Renal cortex interstitium (tissue), 11 donors: ENCODE data around the gene CRADD. TPM values are rescaled to one million over a fixed set of nuclear protein-coding genes. Genes with fewer than 3 reads are reported as not detected.

Experiments used
- DNase-seq, 11 donors: peaks; one replicate each; pipeline ENCODE4 v3.0.0-alpha.2; 2013; ENCODE audit warnings: low read depth in 9 of 11, low spot score in 4 of 11; ENCODE audit errors: extremely low read depth in 1 of 11
- polyA plus RNA-seq, 3 donors: library from polyadenylated mRNA; unstranded; fragments of 120-200 nt; gene quantifications; one replicate each; pipeline ENCODE4 v1.2.1, GENCODE V29; 2013; ENCODE audit not compliant: insufficient read length in 3 of 3

The CRADD gene
- polyA plus RNA-seq, 3 donors, result 9.9 to 11.5 (median 11.0) TPM

DNA sequence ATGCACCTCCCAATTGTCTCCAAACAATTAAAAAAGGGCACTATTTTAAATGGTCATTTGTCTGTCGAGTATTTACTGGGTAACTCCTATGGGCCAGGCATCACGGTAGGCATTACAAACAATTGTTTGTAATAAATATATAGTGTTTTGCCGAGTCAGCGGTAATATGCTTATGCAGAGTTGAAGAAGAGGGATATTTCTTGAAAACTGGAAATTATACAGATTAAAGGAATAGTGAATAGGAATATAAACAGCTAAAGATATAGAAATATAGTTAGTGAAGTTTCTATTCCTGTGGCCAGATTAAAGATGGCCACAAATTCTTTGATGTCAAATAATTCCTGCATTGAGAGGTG, 13.5 kb upstream of the CRADD start:
- DNase-seq, result no peak

GRCh38 chr12:93664573-93665138, 12.5 kb upstream of the CRADD start:
- no peak for DNase-seq

GRCh38 chr12:93667672-93668071, 9.5 kb upstream of the CRADD start:
- no peak for DNase-seq

- DNase-seq, result no peak
Observed at GRCh38 chr12:93668919-93669418, 8.2 kb upstream of the CRADD start.

GRCh38 chr12:93669452-93669851, 7.7 kb upstream of the CRADD start:
- no peak for DNase-seq

GRCh38 chr12:93670104-93670503, 7.1 kb upstream of the CRADD start:
- DNase-seq, result no peak

DNA sequence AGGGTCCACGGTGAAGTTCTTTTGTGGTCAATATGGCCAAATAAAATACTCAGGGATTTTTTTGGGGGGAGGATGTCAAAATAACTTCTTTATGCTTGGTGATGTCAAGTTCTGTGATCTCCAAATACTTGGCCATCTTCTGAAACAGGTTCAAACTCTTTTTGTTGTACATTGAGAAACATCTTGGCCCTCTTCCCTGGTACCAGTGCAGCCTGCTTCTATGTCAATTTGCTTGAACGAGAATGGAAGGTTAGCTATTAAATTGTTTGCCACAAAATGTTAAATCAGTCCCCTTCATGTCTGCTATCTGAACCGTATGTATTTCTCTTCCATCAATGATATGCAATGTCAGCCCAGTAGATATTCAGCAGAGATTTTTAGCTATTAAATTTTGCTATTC, 6.1 kb upstream of the CRADD start:
- DNase-seq, result no peak

GRCh38 chr12:93673084-93673483, 4.1 kb upstream of the CRADD start:
- no peak for DNase-seq

DNA sequence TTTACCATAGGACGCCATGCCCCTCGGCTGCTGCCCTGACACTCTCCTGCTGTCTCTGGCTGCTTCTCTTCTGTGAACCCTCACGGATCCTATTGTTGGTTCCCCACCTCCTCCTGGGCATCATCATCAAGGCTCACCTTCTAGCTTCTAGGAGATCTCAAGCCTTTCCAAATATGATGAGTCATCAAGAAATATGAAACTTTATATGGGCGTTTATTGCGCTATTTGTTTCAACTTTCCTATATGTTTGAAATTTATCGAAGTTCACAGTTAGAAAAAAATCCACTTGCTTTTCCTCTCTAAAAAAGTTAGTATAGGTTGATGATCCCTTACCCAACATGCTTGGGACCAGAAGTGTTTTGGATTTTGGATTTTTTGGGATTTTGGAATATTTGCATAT, 2.8 kb upstream of the CRADD start:
- DNase-seq, result no peak

GRCh38 chr12:93676408-93677194, 574 bp upstream of the CRADD start:
- DNase-seq, result no peak

DNA sequence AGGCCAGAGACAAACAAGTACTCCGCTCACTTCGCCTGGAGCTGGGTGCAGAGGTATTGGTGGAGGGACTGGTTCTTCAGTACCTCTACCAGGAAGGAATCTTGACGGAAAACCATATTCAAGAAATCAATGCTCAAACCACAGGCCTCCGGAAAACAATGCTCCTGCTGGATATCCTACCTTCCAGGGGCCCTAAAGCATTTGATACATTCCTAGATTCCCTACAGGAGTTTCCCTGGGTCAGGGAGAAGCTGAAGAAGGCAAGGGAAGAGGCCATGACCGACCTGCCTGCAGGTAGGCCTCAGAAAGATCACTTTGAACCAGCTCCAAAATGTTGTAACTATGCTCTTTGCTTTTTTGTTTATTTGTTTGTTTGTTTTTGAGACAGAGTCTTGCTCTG, 1.6 kb downstream of the CRADD start:
- DNase-seq, result no peak

- peak in 1 of 11 donors; percentile 24 for DNase-seq
Observed at GRCh38 chr12:93679308-93679925, 2.2 kb downstream of the CRADD start.

GRCh38 chr12:93680006-93680405, 2.8 kb downstream of the CRADD start:
- DNase-seq, result no peak

- DNase-seq, result no peak
Observed at GRCh38 chr12:93682846-93683261, 5.7 kb downstream of the CRADD start.

DNA sequence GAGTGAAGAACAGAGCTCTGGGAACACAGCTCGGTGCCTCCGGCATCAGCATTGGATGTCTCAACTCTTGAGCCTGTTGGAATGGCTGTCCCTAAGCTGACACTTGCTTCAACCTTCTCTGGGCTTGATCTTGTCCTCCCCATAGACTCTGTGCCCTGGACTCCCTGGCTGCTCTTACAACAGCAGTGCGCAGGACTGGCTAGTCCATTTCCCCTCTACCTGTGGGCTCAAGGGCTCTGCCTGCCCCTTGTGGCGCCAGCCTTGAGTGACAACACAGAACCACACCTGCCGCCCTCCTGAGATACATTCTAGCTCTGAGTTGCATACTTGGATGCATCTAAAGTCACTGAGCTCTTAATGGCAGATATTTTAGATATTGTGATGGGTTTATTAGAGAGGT, 6.2 kb downstream of the CRADD start:
- no peak for DNase-seq

DNA sequence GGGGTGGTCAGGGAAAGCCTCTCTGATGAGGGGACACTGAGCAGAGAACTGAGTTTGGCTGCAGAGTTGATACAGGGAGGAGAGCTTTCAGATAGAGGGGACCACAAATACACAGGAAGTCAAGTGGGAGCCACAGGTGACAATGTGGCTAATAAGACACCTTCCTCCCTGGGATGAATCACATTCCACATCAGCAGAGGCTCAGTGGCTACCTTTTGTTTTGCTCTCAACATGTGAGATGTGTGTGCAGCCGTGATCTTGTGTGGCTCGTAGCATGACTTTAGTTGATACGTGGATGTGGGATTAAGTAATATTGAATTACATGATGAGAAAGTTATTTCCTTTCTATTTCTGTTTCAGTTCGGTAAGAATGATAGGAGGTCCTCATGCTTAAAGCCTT, 7.5 kb downstream of the CRADD start:
- DNase-seq, result no peak

- no peak for DNase-seq
Observed at GRCh38 chr12:93686572-93687356, 9.6 kb downstream of the CRADD start.

DNA sequence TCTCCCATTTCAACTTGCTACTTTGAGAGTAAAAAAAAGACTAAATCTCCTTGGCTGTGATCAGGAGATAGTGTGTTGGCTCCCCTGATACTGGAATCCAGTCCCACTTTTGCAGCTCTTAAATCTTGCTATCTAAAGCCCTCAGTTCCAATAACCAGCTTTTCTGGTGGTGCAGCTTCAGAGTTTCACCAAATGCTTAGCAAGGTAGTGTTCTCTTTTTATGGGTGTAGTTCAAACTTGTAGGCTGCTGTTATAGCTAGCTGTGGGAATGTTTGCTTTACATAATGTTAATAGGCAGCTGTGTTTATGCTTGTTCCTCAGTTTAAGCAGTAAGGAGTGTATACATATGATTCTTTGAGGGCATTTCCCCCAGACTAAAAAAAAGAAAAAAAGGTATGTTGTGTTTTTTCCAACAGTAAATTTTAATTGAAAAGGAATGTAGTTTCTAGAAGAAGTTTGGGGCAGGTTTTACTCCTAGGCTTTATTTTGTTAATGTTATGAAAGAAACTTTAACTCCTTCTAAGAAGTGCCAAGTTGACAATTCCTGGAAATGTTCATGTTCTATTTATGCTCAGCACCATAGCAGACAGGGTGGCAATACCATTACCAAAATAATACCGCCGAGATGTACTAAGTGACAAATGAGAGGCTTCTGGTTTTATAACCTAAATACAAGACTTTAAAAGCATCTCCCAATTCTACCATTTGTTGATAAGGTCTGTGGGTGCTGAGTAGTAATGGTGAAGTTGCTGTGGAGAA, 12.1 kb downstream of the CRADD start:
- no peak for DNase-seq

GRCh38 chr12:93696462-93696861, 19.3 kb downstream of the CRADD start:
- DNase-seq, result no peak
